Spleen (tissue), 7 donors: ENCODE measurements around the gene ATAD5.

Experiments used
- POLR2AphosphoS5 ChIP-seq, 3 donors: sonication (generic); formaldehyde crosslinking; IDR thresholded peaks; one replicate each; pipeline ENCODE4 v1.5.1; 2017; ENCODE audit warnings: antibody characterized with exemption in 3 of 3
- TF ChIP-seq, protein P1 (sequence below), 11 experiments: fragments of 200-600 bp in 7 of 11; fragments of 450-650 bp in 4 of 11; sonication (generic) in 4 of 11; IDR thresholded peaks in 8 of 11; conservative IDR thresholded peaks in 3 of 11; 1 replicate in 7 of 11; 2 replicates in 4 of 11; pipeline versions ENCODE4 v1.4.0 to v1.8.0; 2016 to 2021; ENCODE audit warnings: antibody characterized with exemption in 11 of 11, inconsistent platforms in 4 of 11, mild to moderate bottlenecking in 1 of 11
- donor health status: DM: no; HTN: no; CAD: no; lungs with moderate emphysema.
- donor health status: DM: no; HTN: no; CAD: no.
- donor health status: DM: no; HTN: no; CAD: no.

DNA sequence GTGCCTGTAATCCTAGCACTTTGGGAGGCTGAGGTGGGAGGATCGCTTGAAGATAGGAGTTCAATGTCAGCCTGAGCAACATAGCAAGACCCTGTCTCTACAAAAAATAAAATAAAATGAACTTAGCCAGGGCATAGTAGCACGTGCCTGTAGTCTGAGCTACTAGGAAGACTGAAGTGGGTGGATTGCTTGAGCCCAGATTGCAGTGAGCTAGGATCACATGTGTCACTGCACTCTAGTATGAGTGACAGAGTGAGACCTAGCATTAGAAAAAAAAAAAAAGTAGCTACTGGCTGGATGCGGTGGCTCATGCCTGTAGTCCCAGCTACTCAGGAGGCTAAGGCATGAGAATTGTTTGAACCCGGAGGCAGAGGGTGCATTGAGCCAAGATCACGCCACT is 96.0 kb downstream of the ATAD5 start:
- TF ChIP-seq, protein P1, sequence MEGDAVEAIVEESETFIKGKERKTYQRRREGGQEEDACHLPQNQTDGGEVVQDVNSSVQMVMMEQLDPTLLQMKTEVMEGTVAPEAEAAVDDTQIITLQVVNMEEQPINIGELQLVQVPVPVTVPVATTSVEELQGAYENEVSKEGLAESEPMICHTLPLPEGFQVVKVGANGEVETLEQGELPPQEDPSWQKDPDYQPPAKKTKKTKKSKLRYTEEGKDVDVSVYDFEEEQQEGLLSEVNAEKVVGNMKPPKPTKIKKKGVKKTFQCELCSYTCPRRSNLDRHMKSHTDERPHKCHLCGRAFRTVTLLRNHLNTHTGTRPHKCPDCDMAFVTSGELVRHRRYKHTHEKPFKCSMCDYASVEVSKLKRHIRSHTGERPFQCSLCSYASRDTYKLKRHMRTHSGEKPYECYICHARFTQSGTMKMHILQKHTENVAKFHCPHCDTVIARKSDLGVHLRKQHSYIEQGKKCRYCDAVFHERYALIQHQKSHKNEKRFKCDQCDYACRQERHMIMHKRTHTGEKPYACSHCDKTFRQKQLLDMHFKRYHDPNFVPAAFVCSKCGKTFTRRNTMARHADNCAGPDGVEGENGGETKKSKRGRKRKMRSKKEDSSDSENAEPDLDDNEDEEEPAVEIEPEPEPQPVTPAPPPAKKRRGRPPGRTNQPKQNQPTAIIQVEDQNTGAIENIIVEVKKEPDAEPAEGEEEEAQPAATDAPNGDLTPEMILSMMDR (IDR thresholded peaks at IDR 0.05 in 8 of 11, conservative IDR thresholded peaks at IDR 0.05 in 3 of 11) = no peak
- TF ChIP-seq POLR2AphosphoS5 (IDR thresholded peaks at IDR 0.05) = no peak
